Measurements from ENCODE around the gene DNAJB7. TPM values are rescaled to one million over a fixed set of nuclear protein-coding genes. Genes with fewer than 3 reads are reported as not detected.
A peak's percentile ranks its signal among the peaks of the same experiment; 100 is the strongest.

The DNAJB7 gene
- total and polyA plus RNA-seq, 2 donors (not counting 1 experiment from before 2014, with no cell fraction given) = not detected

DNA sequence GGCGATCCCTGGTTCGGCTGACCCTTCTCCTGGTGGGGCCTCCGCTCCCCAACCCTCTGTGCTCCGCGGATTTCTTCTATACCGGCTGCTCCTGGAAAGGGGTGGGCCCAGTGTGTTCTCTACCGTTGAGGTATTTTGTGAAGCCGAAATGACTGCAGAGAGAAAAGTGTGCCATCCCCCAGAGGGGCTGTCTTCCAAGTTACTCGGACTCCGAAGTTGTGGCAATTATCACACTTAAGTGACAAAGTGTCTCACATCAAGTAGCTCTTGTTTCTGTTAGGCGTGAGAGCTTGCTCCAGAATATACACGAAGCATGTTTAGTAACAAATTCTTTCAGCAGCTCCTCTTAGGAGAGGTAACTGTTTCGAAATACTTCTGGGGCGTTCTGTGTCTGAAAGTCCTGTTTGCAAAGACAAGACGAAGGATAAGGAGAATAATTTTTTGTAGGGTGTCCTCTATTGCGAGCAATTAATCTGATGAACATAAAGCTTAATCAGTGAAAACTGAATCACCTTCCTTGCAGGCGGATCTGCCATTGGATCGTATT lies 4.5 kb downstream of the DNAJB7 start:
- H3K27ac Mint-ChIP-seq = peak overlapping the region; percentile 100
- peaks cover 85% of the 10 kb centered on the region for H3K79me2 ChIP-seq (ENCODE audit: control insufficient read depth, insufficient read depth, low read length)
- no peaks in the 10 kb centered on the region for H3K9me3 ChIP-seq (ENCODE audit: control extremely low read depth in 1 of 3, control insufficient read depth in 2 of 3, insufficient read depth in 1 of 3, low read length in 2 of 3)
- H3K27ac ChIP-seq (ENCODE audit: low read length in 2 of 2) = peak overlapping the region; percentile 91 to 94
- peak overlapping the region; percentile 82 to 98 (median 94) for H3K4me3 ChIP-seq (ENCODE audit: control extremely low read depth in 1 of 5, extremely low read depth in 1 of 5, insufficient read depth in 1 of 5, low read depth in 2 of 5, low read length in 4 of 5)
- no peaks in the 10 kb centered on the region for H3K27me3 Mint-ChIP-seq
- no peaks in the 10 kb centered on the region for H3K27me3 ChIP-seq (replicated peaks in 1 of 4; ENCODE audit: control extremely low read depth in 1 of 4, control insufficient read depth in 3 of 4, insufficient read depth in 4 of 4, low read length in 3 of 4)
- CTCF ChIA-PET = interaction anchor here (0.6 to 2.1 kb wide), 8 partner anchors 17 to 761 kb away, joined by 3 to 10 read pairs (median 4); no protein-coding TSS in a partner anchor
- H3K4me2 ChIP-seq (replicated peaks; ENCODE audit: low read depth, low read length, poor library complexity, severe bottlenecking) = peak overlapping the region; percentile 80
- intact Hi-C loops (cut with micrococcal nuclease) = loop anchor here (5.0 to 10.0 kb wide), 3 partner anchors 165 to 587 kb away; partner anchors contain the start of genes TEF and TOB2
- H2AFZ ChIP-seq (ENCODE audit: insufficient read depth, low read depth, low read length, poor library complexity, severe bottlenecking) = peak overlapping the region; percentile 85
- POLR2A ChIA-PET = interaction anchor here (0.5 to 1.4 kb wide), 11 partner anchors 13 to 589 kb away, joined by 3 to 7 read pairs (median 4); partner anchors contain the start of genes EP300, RBX1, SGSM3 and SLC25A17
- TF ChIP-seq CTCF (IDR thresholded peaks at IDR 0.05) (no peak), EZH2 (IDR thresholded peaks at IDR 0.05; ENCODE audit: borderline replicate concordance, insufficient read depth, low read depth, low read length, poor library complexity, severe bottlenecking) (no peak)
- H3K36me3 ChIP-seq (replicated peaks in 1 of 2; ENCODE audit: control extremely low read depth in 1 of 2, control insufficient read depth in 1 of 2, extremely low read depth in 1 of 2, insufficient read depth in 2 of 2, low read length in 1 of 2) = peaks cover 0 to 3% of the 10 kb centered on the region in 2 experiments
- peaks cover 5% of the 10 kb centered on the region for H4K20me1 ChIP-seq (ENCODE audit: control insufficient read depth, insufficient read depth, low read length, poor library complexity, severe bottlenecking)
- H3K4me1 Mint-ChIP-seq = peaks cover 43% of the 10 kb centered on the region
- peak overlapping the region; percentile 97 for H3K4me3 Mint-ChIP-seq
- peaks cover 24 to 28% of the 10 kb centered on the region in 2 donors for H3K4me1 ChIP-seq (ENCODE audit: control insufficient read depth in 2 of 2, insufficient read depth in 2 of 2, low read length in 2 of 2)
- DNase-seq = no peak
- no peaks in the 10 kb centered on the region for H3K9me3 Mint-ChIP-seq (ENCODE audit: insufficient read depth)
- peak overlapping the region; percentile 96 for H3K9ac ChIP-seq (ENCODE audit: low read length)
- 13% methylated on average over 17 of the region's 18 CpGs for WGBS (ENCODE audit: insufficient coverage)
- no peak for ATAC-seq (ENCODE audit: low read depth)

All from B cell (primary cell).